Upper lobe of right lung (tissue), 1 donor: ENCODE results near the gene RAB32. TPM values are rescaled to one million over a fixed set of nuclear protein-coding genes. Genes with fewer than 3 reads are reported as not detected.

Experiments
- ATAC-seq: fragments of 200-7000 bp; cut with Tn5 transposase; one replicate; pipeline ENCODE4 v1.9.1; 2020; ENCODE audit warnings: mild to moderate bottlenecking, moderate library complexity
- DNase-seq: peaks from one replicate; pipeline ENCODE4 v3.0.0-alpha.2; 2020
- H3K27ac ChIP-seq: fragments of 200-600 bp; one replicate; pipeline ENCODE4 v1.8.0; 2022
- H3K27me3 ChIP-seq: fragments of 200-600 bp; one replicate; pipeline ENCODE4 v1.8.0; 2022; ENCODE audit warnings: mild to moderate bottlenecking
- H3K36me3 ChIP-seq: fragments of 200-600 bp; one replicate; pipeline ENCODE4 v1.8.0; 2022
- H3K4me1 ChIP-seq: fragments of 200-600 bp; one replicate; pipeline ENCODE4 v1.8.0; 2022
- H3K4me3 ChIP-seq: fragments of 200-600 bp; one replicate; pipeline ENCODE4 v1.8.0; 2022; ENCODE audit warnings: mild to moderate bottlenecking
- H3K9me3 ChIP-seq: fragments of 200-600 bp; one replicate; pipeline ENCODE4 v1.8.0; 2022
- CTCF ChIP-seq: fragments of 200-600 bp; IDR thresholded peaks from one replicate; pipeline ENCODE4 v1.8.0; 2022; ENCODE audit warnings: antibody characterized with exemption
- intact Hi-C: fragments of 100-400 bp; cut with DNase I; formaldehyde crosslinking; loops from one replicate; pipeline ENCODE4 v1.11.0; 2022
- long read RNA-seq: library from polyadenylated mRNA; unstranded; transcript quantifications from one replicate; pipeline ENCODE4 v2.0.0, GENCODE V29; 2021
- total RNA-seq: library from RNA; stranded (reverse); fragmentation: NEBNext Ultra II Directional; extraction: Animal tissue kit (Norgen Biotek cat#: 25700); gene quantifications from one replicate; pipeline ENCODE4 v1.2.1, GENCODE V29; 2021
- donor health status: DM: no; HTN: yes; CAD: no; lungs with severe emphysema.

Gene RAB32
- total RNA-seq, result 36.8 TPM
- long read RNA-seq, transcript RAB32-201 (3 exons, 1,217 nt), result major isoform, 75 of 81 reads
- long read RNA-seq, partial matches to known transcripts, result 1 of 81 reads
- long read RNA-seq, other reads (novel, unspliced or antisense), result 5 of 81 reads

- TF ChIP-seq CTCF, result peak; percentile 79
- peak within 1 kb of the TSS; percentile 97 for H3K27ac ChIP-seq
- H3K4me3 ChIP-seq, result peak within 1 kb of the TSS; percentile 88
- H3K4me1 ChIP-seq, result peaks cover 24% of the 10 kb centered on the region
- peak; percentile 98 for ATAC-seq
- no peaks in the 10 kb centered on the region for H3K27me3 ChIP-seq
- intact Hi-C loops, result no loop called here
- no peaks in the 10 kb centered on the region for H3K9me3 ChIP-seq
- no peaks in the 10 kb centered on the region for H3K36me3 ChIP-seq
- DNase-seq, result peak; percentile 98
These were observed at the start of gene RAB32 for GRCh38 chr6:146543211-146543939. RAB32 (plus strand) TSS chr6:146543833; CDS start chr6:146543872, 39 bp downstream.

GRCh38 chr6:146498309-146498708 lies 45.3 kb upstream of the RAB32 start:
- no peak for DNase-seq
- intact Hi-C loops, result no loop called here
- Histone ChIP-seq H3K4me3 (no peak overlapping the region), H3K27me3 (no peaks in the 10 kb centered on the region), H3K9me3 (no peaks in the 10 kb centered on the region), H3K27ac (no peak overlapping the region), H3K36me3 (no peaks in the 10 kb centered on the region), H3K4me1 (no peaks in the 10 kb centered on the region)
- no peak for ATAC-seq
- no peak for TF ChIP-seq CTCF

GRCh38 chr6:146503096-146503495 lies 40.5 kb upstream of the RAB32 start:
- intact Hi-C loops, result no loop called here
- Histone ChIP-seq H3K9me3 (no peaks in the 10 kb centered on the region), H3K27ac (no peak overlapping the region), H3K4me3 (no peak overlapping the region), H3K4me1 (no peaks in the 10 kb centered on the region), H3K36me3 (no peaks in the 10 kb centered on the region), H3K27me3 (no peaks in the 10 kb centered on the region)
- TF ChIP-seq CTCF, result no peak
- ATAC-seq, result no peak
- no peak for DNase-seq

GRCh38 chr6:146515212-146515611 lies 28.4 kb upstream of the RAB32 start:
- no peaks in the 10 kb centered on the region for H3K4me1 ChIP-seq
- H3K27ac ChIP-seq, result no peak overlapping the region
- intact Hi-C loops, result no loop called here
- H3K4me3 ChIP-seq, result no peak overlapping the region
- no peaks in the 10 kb centered on the region for H3K36me3 ChIP-seq
- no peaks in the 10 kb centered on the region for H3K9me3 ChIP-seq
- no peak for TF ChIP-seq CTCF
- ATAC-seq (no peak), DNase-seq (no peak)
- H3K27me3 ChIP-seq, result no peaks in the 10 kb centered on the region

- Histone ChIP-seq H3K36me3 (no peaks in the 10 kb centered on the region), H3K4me3 (no peak overlapping the region), H3K4me1 (no peaks in the 10 kb centered on the region), H3K27me3 (no peaks in the 10 kb centered on the region), H3K9me3 (no peaks in the 10 kb centered on the region), H3K27ac (no peak overlapping the region)
- intact Hi-C loops, result no loop called here
- no peak for ATAC-seq
- TF ChIP-seq CTCF, result no peak
- no peak for DNase-seq
These were observed 17.4 kb upstream of the RAB32 start for GRCh38 chr6:146526192-146526591.
